ENCODE data around the gene DMAC1. TPM values are rescaled to one million over a fixed set of nuclear protein-coding genes. Genes with fewer than 3 reads are reported as not detected.

Gene DMAC1
- total RNA-seq, 1 experiment from 2014 or later, result 65.9 TPM

GRCh38 chr9:7790819-7791182 lies 8.8 kb downstream of the DMAC1 start:
- Histone ChIP-seq H3K9me3 (ENCODE audit: low read depth, low read length, poor library complexity, severe bottlenecking) (no peaks in the 10 kb centered on the region), H3K36me3 (ENCODE audit: insufficient read depth, low read length, poor library complexity, severe bottlenecking) (peaks cover 13% of the 10 kb centered on the region), H3K27ac (ENCODE audit: low read depth, low read length, poor library complexity, severe bottlenecking) (no peak overlapping the region), H3K27me3 (replicated peaks; ENCODE audit: insufficient read depth, low read depth, low read length, poor library complexity) (no peaks in the 10 kb centered on the region), H3K4me1 (ENCODE audit: insufficient read depth, low read length, poor library complexity, severe bottlenecking) (no peaks in the 10 kb centered on the region), H3K4me3 (ENCODE audit: low read depth, low read length, poor library complexity, severe bottlenecking) (no peak overlapping the region)
- ChIA-PET POLR2A (ENCODE audit: low non-redundant PET) (no interaction called here), CTCF (no interaction called here)
- DNase-seq (ENCODE audit: low spot score), result no peak
- BruUV-seq (replicated peaks), result no TSS peak
- TF ChIP-seq EZH2 (IDR thresholded peaks at IDR 0.05; ENCODE audit: borderline replicate concordance, low read depth, low read length, poor library complexity, severe bottlenecking), result no peak
- no peak for TF ChIP-seq CTCF (conservative IDR thresholded peaks at IDR 0.05; ENCODE audit: low read depth, low read length)
- intact Hi-C loops (cut with micrococcal nuclease; ENCODE audit: unreplicated experiment), result no loop called here

GRCh38 chr9:7790022-7790818 lies 9.4 kb downstream of the DMAC1 start:
- ChIA-PET CTCF (no interaction called here), POLR2A (ENCODE audit: low non-redundant PET) (interaction anchor here (0.6 kb wide), 1 partner anchor 549 kb away, joined by 3 read pairs; no protein-coding TSS in a partner anchor)
- Histone ChIP-seq H3K9me3 (ENCODE audit: low read depth, low read length, poor library complexity, severe bottlenecking) (no peaks in the 10 kb centered on the region), H3K27me3 (replicated peaks; ENCODE audit: insufficient read depth, low read depth, low read length, poor library complexity) (no peaks in the 10 kb centered on the region), H3K4me3 (ENCODE audit: low read depth, low read length, poor library complexity, severe bottlenecking) (no peak overlapping the region), H3K4me1 (ENCODE audit: insufficient read depth, low read length, poor library complexity, severe bottlenecking) (no peaks in the 10 kb centered on the region), H3K27ac (ENCODE audit: low read depth, low read length, poor library complexity, severe bottlenecking) (no peak overlapping the region), H3K36me3 (ENCODE audit: insufficient read depth, low read length, poor library complexity, severe bottlenecking) (peaks cover 7% of the 10 kb centered on the region)
- intact Hi-C loops (cut with micrococcal nuclease; ENCODE audit: unreplicated experiment), result no loop called here
- TF ChIP-seq CTCF (conservative IDR thresholded peaks at IDR 0.05; ENCODE audit: low read depth, low read length), result no peak
- no peak for TF ChIP-seq EZH2 (IDR thresholded peaks at IDR 0.05; ENCODE audit: borderline replicate concordance, low read depth, low read length, poor library complexity, severe bottlenecking)
- no TSS peak for BruUV-seq (replicated peaks)
- DNase-seq (ENCODE audit: low spot score), result no peak

GRCh38 chr9:7788772-7789171 lies 10.8 kb downstream of the DMAC1 start:
- TF ChIP-seq EZH2 (IDR thresholded peaks at IDR 0.05; ENCODE audit: borderline replicate concordance, low read depth, low read length, poor library complexity, severe bottlenecking) (no peak), CTCF (conservative IDR thresholded peaks at IDR 0.05; ENCODE audit: low read depth, low read length) (no peak)
- DNase-seq (ENCODE audit: low spot score), result no peak
- intact Hi-C loops (cut with micrococcal nuclease; ENCODE audit: unreplicated experiment), result no loop called here
- Histone ChIP-seq H3K4me1 (ENCODE audit: insufficient read depth, low read length, poor library complexity, severe bottlenecking) (no peaks in the 10 kb centered on the region), H3K27me3 (replicated peaks; ENCODE audit: insufficient read depth, low read depth, low read length, poor library complexity) (no peaks in the 10 kb centered on the region), H3K27ac (ENCODE audit: low read depth, low read length, poor library complexity, severe bottlenecking) (no peak overlapping the region), H3K4me3 (ENCODE audit: low read depth, low read length, poor library complexity, severe bottlenecking) (no peak overlapping the region), H3K9me3 (ENCODE audit: low read depth, low read length, poor library complexity, severe bottlenecking) (no peaks in the 10 kb centered on the region), H3K36me3 (ENCODE audit: insufficient read depth, low read length, poor library complexity, severe bottlenecking) (no peaks in the 10 kb centered on the region)
- ChIA-PET CTCF (no interaction called here), POLR2A (ENCODE audit: low non-redundant PET) (interaction anchor here (0.6 kb wide), 1 partner anchor 383 kb away, joined by 8 read pairs; no protein-coding TSS in a partner anchor)
- BruUV-seq (replicated peaks), result no TSS peak

Data from A673 (cell line).